ENCODE data around the gene PRR7. TPM values are rescaled to one million over a fixed set of nuclear protein-coding genes. Genes with fewer than 3 reads are reported as not detected.

Gene PRR7
- total and polyA plus RNA-seq, 4 donors: 0.17 to 1.4 (median 0.49) TPM

DNA sequence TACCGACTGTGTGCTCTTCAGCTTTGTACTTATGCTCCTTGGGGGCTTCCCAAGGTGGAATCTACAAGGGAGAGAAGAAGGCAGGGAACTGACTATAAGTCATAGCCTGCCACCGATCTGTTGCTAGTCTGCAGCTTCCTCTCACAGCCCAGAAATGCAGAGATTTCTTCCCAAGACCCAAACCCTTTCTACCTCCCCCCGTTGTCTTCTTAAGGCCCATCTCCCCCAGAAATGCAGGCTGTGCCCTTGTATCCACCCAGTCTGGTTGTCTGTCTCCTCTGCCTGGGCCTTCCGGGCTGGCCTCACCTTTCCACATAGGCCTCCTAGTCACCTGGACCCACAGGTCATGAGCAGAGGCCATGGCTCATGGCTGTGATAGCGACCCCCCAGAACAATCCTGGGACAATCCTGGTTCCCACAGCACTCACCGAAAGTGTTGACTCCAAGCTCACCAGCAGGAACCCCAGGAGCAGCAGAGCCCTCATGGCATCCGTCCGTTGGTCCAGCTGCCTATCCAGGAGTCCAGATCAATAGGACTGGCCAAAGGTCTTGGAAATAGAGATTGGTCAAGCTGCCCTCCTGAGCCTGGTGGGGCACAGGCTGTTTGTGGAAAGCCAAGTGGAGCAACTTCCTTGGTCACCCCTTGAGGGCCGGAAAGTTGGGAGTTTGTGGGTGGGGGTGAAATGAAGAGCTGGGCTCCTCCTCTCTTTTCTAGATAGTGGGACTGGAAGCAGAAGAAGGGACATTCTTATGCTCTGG, 37.4 kb upstream of the PRR7 start, which contains the start of gene F12:
TSS of gene F12 (minus strand) at position 522 of the 759 bp plus-strand sequence. CDS start at position 485, 37 bp downstream.
- Histone ChIP-seq H3K4me3 (ENCODE audit: low read depth in 1 of 3, low read length in 3 of 3) (peak within 1 kb of the TSS; percentile 55 to 84 (median 81)), H3K9ac (ENCODE audit: low read depth in 1 of 2, low read length in 2 of 2) (peak within 1 kb of the TSS; percentile 77 to 81), H3K9me3 (ENCODE audit: control insufficient read depth in 4 of 4, low read length in 3 of 4) (no peaks in the 10 kb centered on the region), H3K27ac (ENCODE audit: low read depth in 1 of 2, low read length in 2 of 2) (peak within 1 kb of the TSS; percentile 71 to 77), H3K27me3 (ENCODE audit: control insufficient read depth in 4 of 4, insufficient read depth in 4 of 4, low read length in 3 of 4) (no peaks in the 10 kb centered on the region), H3K4me1 (ENCODE audit: control insufficient read depth in 4 of 4, insufficient read depth in 4 of 4, low read length in 3 of 4) (peaks cover 2 to 54% (median 32%) of the 10 kb centered on the region in 4 donors), H3K36me3 (ENCODE audit: control insufficient read depth in 4 of 4, insufficient read depth in 3 of 4, low read depth in 1 of 4, low read length in 3 of 4) (peaks cover 0 to 5% (median 0%) of the 10 kb centered on the region in 4 donors)
- DNase-seq (ENCODE audit: low spot score): peak; percentile 60
- TF ChIP-seq FOXA1 (IDR thresholded peaks at IDR 0.05): peak; percentile 54
- TF ChIP-seq GABPA (IDR thresholded peaks at IDR 0.05 in 1 of 2, conservative IDR thresholded peaks at IDR 0.05 in 1 of 2): peak in 1 of 2 donors; percentile 68
- peak; percentile 95 for TF ChIP-seq SP1 (IDR thresholded peaks at IDR 0.05)
- TF ChIP-seq REST (IDR thresholded peaks at IDR 0.05): peak; percentile 89
- TF ChIP-seq YY1 (IDR thresholded peaks at IDR 0.05): peak; percentile 93
- TF ChIP-seq RAD21 (IDR thresholded peaks at IDR 0.05): peak; percentile 42 to 59
- TF ChIP-seq ZBTB33 (IDR thresholded peaks at IDR 0.05): no peak
- no peak for TF ChIP-seq TAF1 (conservative IDR thresholded peaks at IDR 0.05)
- peak in 1 of 2 donors; percentile 41 for TF ChIP-seq EGR1 (IDR thresholded peaks at IDR 0.05; ENCODE audit: low read depth in 2 of 2)
- TF ChIP-seq ATF3 (IDR thresholded peaks at IDR 0.05): no peak
- peak; percentile 38 for TF ChIP-seq FOXA2 (IDR thresholded peaks at IDR 0.05)
- TF ChIP-seq RXRA (IDR thresholded peaks at IDR 0.05): peak; percentile 91 to 92
- TF ChIP-seq HNF4G (IDR thresholded peaks at IDR 0.05): peak; percentile 98
- TF ChIP-seq, protein P1, sequence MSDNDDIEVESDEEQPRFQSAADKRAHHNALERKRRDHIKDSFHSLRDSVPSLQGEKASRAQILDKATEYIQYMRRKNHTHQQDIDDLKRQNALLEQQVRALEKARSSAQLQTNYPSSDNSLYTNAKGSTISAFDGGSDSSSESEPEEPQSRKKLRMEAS (IDR thresholded peaks at IDR 0.05): peak; percentile 93
- TF ChIP-seq NR2F2 (IDR thresholded peaks at IDR 0.05): peak; percentile 72
- peak; percentile 100 for TF ChIP-seq HNF4A (conservative IDR thresholded peaks at IDR 0.05)
- no peak for TF ChIP-seq CTCF (IDR thresholded peaks at IDR 0.05; ENCODE audit: low read depth, low read length, missing input control)
- peak in 1 of 2 donors; percentile 87 for TF ChIP-seq JUND (IDR thresholded peaks at IDR 0.05)
- 37% methylated on average over 9 of the region's 9 CpGs for WGBS

Measured in liver (tissue), 9 donors.